AG10803 (cell line): ENCODE measurements around the gene TBC1D14.
A peak's percentile ranks its signal among the peaks of the same experiment; 100 is the strongest.

Source experiments
- DNase-seq: peaks from one replicate; pipeline ENCODE4 v3.0.0; 2010; ENCODE audit warnings: low read depth
- H3K4me3 ChIP-seq: 2 replicates; pipeline ENCODE4 v1.5.1; 2011; ENCODE audit warnings: mild to moderate bottlenecking, low read length, control low read depth
- CTCF ChIP-seq: conservative IDR thresholded peaks from 2 replicates; pipeline ENCODE4 v1.5.1; 2011; ENCODE audit warnings: mild to moderate bottlenecking, low read length, control low read depth, inconsistent platforms

TBC1D14 gene

GRCh38 chr4:6885953-6886557, 23.6 kb upstream of the TBC1D14 start:
- peak; percentile 85 for DNase-seq
- TF ChIP-seq CTCF: peak; percentile 54
- H3K4me3 ChIP-seq: peak overlapping the region; percentile 34

DNA sequence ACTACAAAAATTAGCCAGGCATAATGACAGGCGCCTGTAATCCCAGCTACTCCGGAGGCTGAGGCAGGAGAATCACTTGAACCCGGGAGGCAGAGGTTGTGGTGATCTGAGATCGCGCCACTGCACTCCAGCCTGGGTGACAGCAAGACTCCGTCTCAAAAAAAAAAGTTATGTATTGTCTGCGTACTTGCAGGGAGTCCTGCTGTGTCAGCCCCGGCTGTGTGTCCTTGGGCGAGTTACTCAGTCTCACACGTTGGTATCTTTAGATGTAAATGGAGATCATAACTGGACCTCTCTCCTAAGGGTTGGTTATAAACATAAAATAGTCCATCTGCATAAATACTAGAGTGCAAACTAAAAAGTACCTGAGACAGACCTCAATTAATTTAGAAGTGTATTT, 22.7 kb upstream of the TBC1D14 start:
- DNase-seq: no peak
- H3K4me3 ChIP-seq: no peak overlapping the region
- TF ChIP-seq CTCF: no peak

DNA sequence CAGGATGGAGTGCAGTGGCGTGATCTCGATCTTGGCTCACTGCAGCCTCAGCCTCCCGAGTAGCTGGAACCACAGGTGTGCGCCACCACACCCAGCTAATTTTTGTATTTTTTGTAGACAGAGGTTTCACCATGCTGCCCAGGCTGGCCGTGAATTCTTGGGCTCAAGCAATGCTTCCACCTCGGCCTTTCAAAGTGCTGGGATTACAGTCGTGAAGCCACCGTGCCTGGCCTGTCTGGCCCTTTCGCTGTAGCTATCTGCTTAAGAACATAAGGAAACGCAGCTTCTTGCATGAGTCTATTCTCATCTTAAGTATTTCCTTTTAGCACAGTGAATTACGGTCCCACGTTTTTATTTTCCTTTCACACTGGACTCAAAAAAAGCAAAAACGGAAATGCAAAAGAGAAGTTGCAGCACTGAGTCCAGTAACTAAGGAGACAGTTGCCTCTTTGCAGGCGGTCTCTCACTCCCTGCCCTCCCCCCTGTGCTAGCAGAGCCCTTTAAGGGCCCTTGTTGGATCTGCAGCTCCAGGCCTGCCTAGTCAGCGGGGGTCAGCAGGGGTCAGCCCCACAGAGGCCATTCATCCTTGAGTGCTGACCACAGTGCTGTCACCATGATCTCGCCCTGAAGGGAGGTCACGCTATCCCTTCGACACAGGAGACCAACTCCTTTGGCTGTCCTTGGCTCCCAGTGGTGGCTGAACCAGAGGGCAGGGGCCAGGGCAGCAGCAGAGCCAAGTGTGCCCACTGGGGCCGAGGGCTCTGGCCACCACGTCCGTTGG, 21.8 kb upstream of the TBC1D14 start:
- DNase-seq: no peak
- H3K4me3 ChIP-seq: no peak overlapping the region
- TF ChIP-seq CTCF: no peak

- TF ChIP-seq CTCF: no peak
- no peak overlapping the region for H3K4me3 ChIP-seq
- no peak for DNase-seq
Measured at GRCh38 chr4:6888506-6889071, 21.0 kb upstream of the TBC1D14 start.

- H3K4me3 ChIP-seq: no peak overlapping the region
- TF ChIP-seq CTCF: no peak
- DNase-seq: no peak
Measured at GRCh38 chr4:6889101-6889735, 20.4 kb upstream of the TBC1D14 start.

DNA sequence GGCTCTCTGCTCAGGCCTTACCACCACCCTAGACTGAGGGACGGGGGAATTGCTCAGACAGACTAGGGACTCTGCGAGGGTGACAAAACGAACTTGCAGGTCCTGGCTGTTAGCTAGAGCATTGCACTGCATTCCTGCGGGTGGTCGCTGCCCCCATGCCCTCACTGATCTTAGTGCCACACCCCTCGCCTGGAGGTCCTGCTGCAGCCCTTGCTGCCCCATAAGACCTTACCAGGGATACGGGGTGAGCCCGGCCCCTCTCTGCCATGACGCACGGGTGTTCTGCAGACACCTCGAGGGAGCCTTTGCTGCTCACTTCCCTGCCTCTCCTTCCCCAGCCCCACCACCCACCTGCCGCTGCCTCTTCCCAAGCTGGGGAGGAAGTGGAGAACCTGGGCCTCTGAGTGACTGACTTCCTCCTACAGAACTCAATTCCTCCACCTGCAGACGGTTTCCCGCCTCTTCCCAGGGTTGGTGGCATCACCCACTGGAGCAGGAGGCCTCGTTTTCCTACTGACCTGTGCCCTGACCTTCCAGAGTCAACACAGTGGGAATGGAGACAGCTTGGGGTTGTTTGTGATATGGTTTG, 19.8 kb upstream of the TBC1D14 start:
- no peak for DNase-seq
- H3K4me3 ChIP-seq: no peak overlapping the region
- no peak for TF ChIP-seq CTCF
